Left lung (tissue), 10 donors: Measurements from ENCODE around the gene LSP1. TPM values are rescaled to one million over a fixed set of nuclear protein-coding genes. Genes with fewer than 3 reads are reported as not detected.

Experiments used
- ATAC-seq: fragments of 200-7000 bp; cut with Tn5 transposase; one replicate; pipeline ENCODE4 v1.9.1; 2020; ENCODE audit warnings: moderate library complexity
- DNase-seq, 4 donors: peaks; one replicate each; pipeline ENCODE4 v3.0.0-alpha.2; 2013 to 2020
- H3K27ac ChIP-seq, 2 donors: fragments of 200-600 bp; sonication (generic) in 1 of 2; one replicate each; pipeline versions ENCODE4 v1.5.0 to v1.8.0; 2020 to 2021
- H3K27me3 ChIP-seq, 2 donors: fragments of 200-600 bp; sonication (generic) in 1 of 2; one replicate each; pipeline versions ENCODE4 v1.5.0 to v1.8.0; 2020 to 2021
- H3K36me3 ChIP-seq, 2 donors: fragments of 200-600 bp; sonication (generic) in 1 of 2; one replicate each; pipeline versions ENCODE4 v1.5.0 to v1.8.0; 2020 to 2021
- H3K4me1 ChIP-seq, 2 donors: fragments of 200-600 bp; one replicate each; pipeline ENCODE4 v1.8.0; 2021
- H3K4me3 ChIP-seq, 2 donors: fragments of 200-600 bp; sonication (generic) in 1 of 2; one replicate each; pipeline versions ENCODE4 v1.5.0 to v1.8.0; 2020 to 2021; ENCODE audit warnings: mild to moderate bottlenecking in 1 of 2
- H3K9me3 ChIP-seq, 2 donors: fragments of 200-600 bp; sonication (generic) in 1 of 2; one replicate each; pipeline versions ENCODE4 v1.5.0 to v1.8.0; 2020 to 2021
- intact Hi-C, 2 donors: fragments of 100-400 bp; cut with DNase I; formaldehyde crosslinking; loops; one replicate each; pipeline versions ENCODE4 v1.11.2 to v1.14.2; 2022
- polyA plus RNA-seq, 6 donors: library from polyadenylated mRNA; unstranded; fragments of 120-200 nt; gene quantifications; one replicate each; pipeline ENCODE4 v1.2.1, GENCODE V29; 2013; ENCODE audit not compliant: insufficient read length in 6 of 6
- total RNA-seq, 2 donors: library from RNA; stranded (reverse); fragmentation: NEBNext Ultra II Directional; extraction: Animal tissue kit (Norgen Biotek cat#: 25700); gene quantifications; one replicate each; pipeline ENCODE4 v1.2.1, GENCODE V29; 2021
- TF ChIP-seq, protein P1 (sequence below), 2 donors: fragments of 200-600 bp; sonication (generic) in 1 of 2; IDR thresholded peaks; one replicate each; pipeline versions ENCODE4 v1.5.0 to v1.8.0; 2021; ENCODE audit warnings: antibody characterized with exemption in 2 of 2
- donor health status: DM: no; HTN: yes; CAD: no.
- donor health status: DM: no; HTN: no; CAD: no.

The LSP1 gene
- total and polyA plus RNA-seq, 8 donors: 5.9 to 76.6 (median 7.5) TPM

DNA sequence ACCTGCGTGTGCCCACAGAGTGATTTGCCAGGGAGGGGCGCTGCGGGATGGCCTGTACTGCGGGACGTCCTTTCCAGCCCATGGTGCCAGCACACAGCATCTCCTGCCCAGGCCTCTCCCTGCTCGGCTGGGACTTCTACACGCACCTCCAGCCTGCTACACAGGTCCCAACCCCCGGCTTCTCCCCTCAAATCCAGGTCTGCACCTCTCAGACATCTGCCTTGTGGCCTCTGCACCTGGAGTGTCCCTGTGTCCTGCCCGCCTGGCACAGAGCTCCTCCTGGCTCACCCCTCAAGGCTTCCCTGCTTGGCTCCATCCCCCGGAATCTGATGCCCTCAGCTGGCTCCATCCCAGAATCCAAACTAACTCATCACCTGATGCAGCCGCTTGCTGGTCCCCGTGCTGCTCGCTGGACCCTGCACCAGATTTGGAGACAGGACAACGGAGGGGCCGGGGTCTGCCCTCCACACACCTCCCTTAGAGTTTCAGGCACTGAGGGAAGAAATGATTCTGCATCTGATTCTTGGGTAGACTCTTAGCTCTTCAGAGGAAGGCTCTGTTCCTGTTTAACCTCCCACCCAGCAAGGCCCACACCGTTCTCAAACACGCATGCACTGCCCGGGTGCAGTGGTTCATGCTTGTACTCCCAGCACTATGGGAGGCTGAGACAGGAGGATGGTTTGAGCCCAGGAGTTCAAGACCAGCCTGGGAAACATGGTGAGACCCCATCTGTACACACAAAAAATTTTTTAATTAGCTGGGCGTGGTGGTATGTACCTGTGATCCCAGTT is 4.0 kb upstream of the LSP1 start:
- Histone ChIP-seq H3K4me1 (peaks cover 13 to 85% of the 10 kb centered on the region in 2 donors), H3K27ac (peak overlapping the region in 1 of 2 donors; percentile 97), H3K27me3 (no peaks in the 10 kb centered on the region), H3K9me3 (no peaks in the 10 kb centered on the region), H3K36me3 (no peaks in the 10 kb centered on the region), H3K4me3 (no peak overlapping the region)
- TF ChIP-seq, protein P1, sequence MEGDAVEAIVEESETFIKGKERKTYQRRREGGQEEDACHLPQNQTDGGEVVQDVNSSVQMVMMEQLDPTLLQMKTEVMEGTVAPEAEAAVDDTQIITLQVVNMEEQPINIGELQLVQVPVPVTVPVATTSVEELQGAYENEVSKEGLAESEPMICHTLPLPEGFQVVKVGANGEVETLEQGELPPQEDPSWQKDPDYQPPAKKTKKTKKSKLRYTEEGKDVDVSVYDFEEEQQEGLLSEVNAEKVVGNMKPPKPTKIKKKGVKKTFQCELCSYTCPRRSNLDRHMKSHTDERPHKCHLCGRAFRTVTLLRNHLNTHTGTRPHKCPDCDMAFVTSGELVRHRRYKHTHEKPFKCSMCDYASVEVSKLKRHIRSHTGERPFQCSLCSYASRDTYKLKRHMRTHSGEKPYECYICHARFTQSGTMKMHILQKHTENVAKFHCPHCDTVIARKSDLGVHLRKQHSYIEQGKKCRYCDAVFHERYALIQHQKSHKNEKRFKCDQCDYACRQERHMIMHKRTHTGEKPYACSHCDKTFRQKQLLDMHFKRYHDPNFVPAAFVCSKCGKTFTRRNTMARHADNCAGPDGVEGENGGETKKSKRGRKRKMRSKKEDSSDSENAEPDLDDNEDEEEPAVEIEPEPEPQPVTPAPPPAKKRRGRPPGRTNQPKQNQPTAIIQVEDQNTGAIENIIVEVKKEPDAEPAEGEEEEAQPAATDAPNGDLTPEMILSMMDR (IDR thresholded peaks at IDR 0.05): no peak
- DNase-seq (peak in 1 of 4 donors; percentile 44), ATAC-seq (no peak)
- intact Hi-C loops: no loop called here

GRCh38 chr11:1851468-1852180 is 1.3 kb upstream of the LSP1 start:
- peak in 1 of 4 donors; percentile 66 for DNase-seq

DNA sequence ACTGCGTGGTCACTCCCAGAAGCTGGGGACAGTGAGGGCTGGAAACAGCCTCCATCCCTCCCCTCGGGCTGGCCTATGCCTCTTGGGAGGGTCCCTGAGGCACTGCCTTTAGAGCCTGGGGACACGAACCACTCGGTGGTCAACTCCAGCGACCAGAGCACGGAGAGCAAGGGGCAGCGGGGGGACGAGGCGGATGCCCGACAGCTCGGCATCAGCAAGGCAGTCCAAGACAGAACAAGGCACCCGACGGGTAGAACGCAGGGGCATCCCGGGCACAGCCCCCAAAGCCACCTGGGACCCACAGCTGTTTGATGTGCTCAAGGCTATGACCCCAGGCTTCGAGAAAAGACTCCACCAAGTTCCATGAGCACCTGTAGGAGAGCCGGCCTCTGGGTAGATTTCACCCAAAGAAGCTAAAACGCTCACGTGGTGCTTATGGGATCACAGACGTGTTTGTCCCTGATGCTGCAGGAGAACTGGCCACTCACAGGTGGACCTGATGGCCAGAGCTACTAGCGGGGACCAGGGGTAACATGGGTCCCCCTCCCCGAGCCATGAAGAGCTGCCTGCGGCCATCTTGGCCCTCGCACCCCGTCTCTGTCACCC is 510 bp upstream of the LSP1 start:
- TF ChIP-seq, protein P1 (IDR thresholded peaks at IDR 0.05): no peak
- DNase-seq (peak in 1 of 4 donors; percentile 71), ATAC-seq (no peak)
- peak overlapping the region in 1 of 2 donors; percentile 49 for H3K4me3 ChIP-seq
- H3K27ac ChIP-seq: peak overlapping the region; percentile 59 to 97
- no peaks in the 10 kb centered on the region for H3K36me3 ChIP-seq
- peaks cover 0 to 96% of the 10 kb centered on the region in 2 donors for H3K4me1 ChIP-seq
- no peaks in the 10 kb centered on the region for H3K9me3 ChIP-seq
- H3K27me3 ChIP-seq: no peaks in the 10 kb centered on the region
- intact Hi-C loops: no loop called here

More at GRCh38 chr11:1851468-1852180, 1.3 kb upstream of the LSP1 start:
- Histone ChIP-seq H3K4me1 (peaks cover 0 to 89% of the 10 kb centered on the region in 2 donors), H3K4me3 (no peak overlapping the region), H3K27ac (peak overlapping the region; percentile 72 to 97), H3K9me3 (no peaks in the 10 kb centered on the region), H3K36me3 (no peaks in the 10 kb centered on the region), H3K27me3 (no peaks in the 10 kb centered on the region)
- no peak for ATAC-seq
- intact Hi-C loops: no loop called here
- TF ChIP-seq, protein P1 (IDR thresholded peaks at IDR 0.05): no peak

GRCh38 chr11:1853376-1854131 is 670 bp downstream of the LSP1 start:
- no peaks in the 10 kb centered on the region for H3K9me3 ChIP-seq
- H3K4me1 ChIP-seq: peaks cover 0 to 96% of the 10 kb centered on the region in 2 donors
- ATAC-seq (no peak), DNase-seq (peak in 1 of 4 donors; percentile 81)
- H3K4me3 ChIP-seq: peak overlapping the region in 1 of 2 donors; percentile 49
- H3K36me3 ChIP-seq: no peaks in the 10 kb centered on the region
- intact Hi-C loops: no loop called here
- TF ChIP-seq, protein P1 (IDR thresholded peaks at IDR 0.05): no peak
- H3K27me3 ChIP-seq: no peaks in the 10 kb centered on the region
- H3K27ac ChIP-seq: peak overlapping the region; percentile 26 to 97
